SIG-M5 treated with dmso at 0.1 percent for 504 hours (cell line): ENCODE data around the gene TTC13.

Experiments
- DNase-seq: peaks from one replicate; lab custom pipeline; 2025; ENCODE audit not compliant: unreplicated experiment; lab: John Stamatoyannopoulos, UW

The TTC13 gene

GRCh38 chr1:230877146-230877923, 101.3 kb downstream of the TTC13 start:
- DNase-seq: no peak

GRCh38 chr1:230876660-230877059, 102.0 kb downstream of the TTC13 start:
- DNase-seq: no peak

GRCh38 chr1:230875370-230875769, 103.3 kb downstream of the TTC13 start:
- DNase-seq: no peak

- DNase-seq: no peak
Observed at GRCh38 chr1:230870916-230871315, 107.7 kb downstream of the TTC13 start.

- DNase-seq: no peak
Observed at GRCh38 chr1:230869500-230869899, 109.2 kb downstream of the TTC13 start.

GRCh38 chr1:230868736-230869385, 109.8 kb downstream of the TTC13 start:
- DNase-seq: peak; percentile 44

- peak; percentile 63 for DNase-seq
Observed at GRCh38 chr1:230867903-230868735, 110.5 kb downstream of the TTC13 start, which contains the start of gene C1orf198. TSS of gene C1orf198 (minus strand) at chr1:230868521. CDS start at chr1:230868512, 9 bp downstream.

- DNase-seq: no peak
Observed at GRCh38 chr1:230867101-230867902, 111.4 kb downstream of the TTC13 start.

GRCh38 chr1:230866171-230867070, 112.2 kb downstream of the TTC13 start:
- peak; percentile 11 for DNase-seq

- no peak for DNase-seq
Observed at GRCh38 chr1:230865062-230865817, 113.4 kb downstream of the TTC13 start.

- DNase-seq: no peak
Observed at GRCh38 chr1:230864441-230864840, 114.2 kb downstream of the TTC13 start.

- peak; percentile 67 for DNase-seq
Observed at GRCh38 chr1:230863449-230863848, 115.2 kb downstream of the TTC13 start.

GRCh38 chr1:230861970-230862595, 116.6 kb downstream of the TTC13 start:
- DNase-seq: no peak

- no peak for DNase-seq
Observed at GRCh38 chr1:230861489-230861888, 117.2 kb downstream of the TTC13 start.

- no peak for DNase-seq
Observed at GRCh38 chr1:230860617-230861384, 117.9 kb downstream of the TTC13 start.

GRCh38 chr1:230858918-230859729, 119.5 kb downstream of the TTC13 start:
- no peak for DNase-seq

- DNase-seq: no peak
Observed at GRCh38 chr1:230858236-230858820, 120.3 kb downstream of the TTC13 start.
